NCI-H1105 treated with DMSO at 0.1 percent for 48 hours (cell line): ENCODE measurements around the gene NEURL1.
A peak's percentile ranks its signal among the peaks of the same experiment; 100 is the strongest.

ENCODE experiments used
- DNase-seq: peaks from one replicate; lab custom pipeline; 2025; lab: John Stamatoyannopoulos, UW

NEURL1 gene, protein sequence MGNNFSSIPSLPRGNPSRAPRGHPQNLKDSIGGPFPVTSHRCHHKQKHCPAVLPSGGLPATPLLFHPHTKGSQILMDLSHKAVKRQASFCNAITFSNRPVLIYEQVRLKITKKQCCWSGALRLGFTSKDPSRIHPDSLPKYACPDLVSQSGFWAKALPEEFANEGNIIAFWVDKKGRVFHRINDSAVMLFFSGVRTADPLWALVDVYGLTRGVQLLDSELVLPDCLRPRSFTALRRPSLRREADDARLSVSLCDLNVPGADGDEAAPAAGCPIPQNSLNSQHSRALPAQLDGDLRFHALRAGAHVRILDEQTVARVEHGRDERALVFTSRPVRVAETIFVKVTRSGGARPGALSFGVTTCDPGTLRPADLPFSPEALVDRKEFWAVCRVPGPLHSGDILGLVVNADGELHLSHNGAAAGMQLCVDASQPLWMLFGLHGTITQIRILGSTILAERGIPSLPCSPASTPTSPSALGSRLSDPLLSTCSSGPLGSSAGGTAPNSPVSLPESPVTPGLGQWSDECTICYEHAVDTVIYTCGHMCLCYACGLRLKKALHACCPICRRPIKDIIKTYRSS

DNA sequence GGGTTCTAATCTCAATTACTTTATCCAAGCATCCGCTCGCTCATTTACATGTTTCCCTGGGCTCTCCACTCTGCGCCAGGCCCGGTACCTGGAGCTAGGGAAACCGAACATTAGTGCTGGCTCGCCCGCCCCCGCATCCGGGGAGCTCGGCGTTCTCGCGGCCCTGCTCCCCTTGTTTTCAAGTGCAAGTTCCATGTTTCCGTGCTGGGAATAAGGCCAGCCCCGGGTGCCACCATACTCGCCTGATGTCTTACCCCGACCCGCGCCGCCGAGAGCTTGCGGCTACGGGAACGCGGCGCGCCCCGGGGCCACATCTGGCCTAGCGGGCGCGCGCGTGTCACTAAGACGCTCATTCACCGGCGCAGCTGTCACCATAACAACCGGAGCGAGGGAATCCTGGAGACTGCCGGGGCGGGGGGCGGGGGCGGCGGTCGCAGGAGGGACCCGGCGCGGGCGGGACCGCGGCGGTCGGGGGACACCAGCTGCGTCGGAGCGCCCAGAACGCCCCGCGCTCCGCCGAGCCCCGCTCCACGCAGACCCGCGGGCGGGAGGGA, at the start of gene NEURL1:
Gene NEURL1, plus strand, starts transcription at position 344 of the 554 bp plus-strand sequence. CDS start 683 bp downstream, outside the sequence.
- peak; percentile 39 for DNase-seq

DNA sequence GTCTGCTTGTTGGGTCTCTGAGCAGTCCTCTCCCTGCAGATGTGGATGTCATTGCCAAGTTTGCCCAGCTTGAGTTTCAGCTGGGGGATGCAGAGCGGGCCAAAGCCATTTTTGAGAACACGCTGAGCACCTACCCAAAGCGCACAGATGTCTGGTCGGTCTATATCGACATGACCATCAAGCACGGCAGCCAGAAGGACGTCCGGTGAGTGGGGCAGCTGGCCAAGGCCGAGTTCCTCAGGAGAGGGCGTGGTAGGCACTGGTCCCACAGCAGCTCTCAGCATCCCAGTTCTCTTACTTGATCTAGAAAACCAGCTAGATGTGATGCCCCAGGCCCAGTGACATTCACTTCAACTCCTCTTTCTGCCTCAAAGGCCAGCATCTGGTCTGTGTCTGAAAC, 49.0 kb upstream of the NEURL1 start:
- no peak for DNase-seq

DNA sequence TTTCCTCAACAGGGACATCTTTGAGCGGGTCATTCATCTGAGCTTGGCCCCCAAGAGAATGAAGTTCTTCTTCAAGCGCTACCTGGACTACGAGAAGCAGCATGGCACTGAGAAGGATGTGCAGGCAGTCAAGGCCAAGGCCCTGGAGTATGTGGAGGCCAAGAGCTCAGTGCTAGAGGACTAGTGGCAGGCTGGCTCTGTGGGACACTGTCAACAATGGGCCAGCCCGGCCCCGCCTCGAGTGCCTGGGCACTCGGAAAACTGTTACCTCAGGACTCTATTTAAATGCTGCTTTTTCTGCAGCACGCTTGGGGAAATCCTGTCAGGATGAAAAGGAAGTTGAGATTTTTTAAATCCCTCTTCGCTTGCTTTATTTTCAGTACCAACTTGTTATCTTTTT, 48.1 kb upstream of the NEURL1 start:
- no peak for DNase-seq

DNA sequence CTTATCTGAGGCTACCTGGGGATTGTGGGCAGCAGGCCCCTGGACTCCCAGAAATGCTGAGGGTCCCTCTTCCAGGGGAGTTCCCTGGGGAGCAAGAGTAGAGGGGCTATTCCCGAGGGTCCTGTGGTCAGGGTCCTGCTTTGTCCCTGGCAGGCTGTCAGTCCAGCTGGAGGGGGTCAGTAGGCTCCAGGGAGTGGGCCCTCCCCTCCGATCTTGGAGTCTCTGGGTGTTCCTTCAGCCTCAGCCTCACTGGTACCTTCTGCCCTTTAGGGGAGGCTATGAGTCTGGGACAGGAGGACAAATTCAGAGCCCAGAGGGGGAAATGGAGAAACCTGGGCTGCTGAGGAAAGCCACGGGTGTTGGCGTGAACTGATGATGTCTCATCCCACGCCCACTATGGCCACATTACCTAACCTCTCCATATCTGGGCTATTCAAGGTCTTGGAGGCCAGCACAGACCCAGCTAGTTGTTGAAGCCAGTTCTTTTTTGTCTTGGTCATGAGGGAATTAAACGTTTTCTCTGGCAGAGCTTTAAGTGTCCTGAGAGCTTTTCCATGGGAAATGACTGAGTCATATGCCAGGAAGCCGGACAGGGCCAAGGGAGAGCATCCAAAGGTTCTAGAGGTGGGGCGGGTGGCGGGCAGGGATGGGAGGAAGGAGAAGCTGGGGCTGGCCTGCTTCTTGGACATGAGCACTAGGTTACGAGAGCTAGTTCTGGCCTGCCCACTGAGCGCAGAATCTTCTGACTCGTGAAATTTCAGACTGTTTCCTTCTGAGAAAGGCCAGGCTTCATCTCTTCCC, 47.5 kb upstream of the NEURL1 start:
- no peak for DNase-seq

DNA sequence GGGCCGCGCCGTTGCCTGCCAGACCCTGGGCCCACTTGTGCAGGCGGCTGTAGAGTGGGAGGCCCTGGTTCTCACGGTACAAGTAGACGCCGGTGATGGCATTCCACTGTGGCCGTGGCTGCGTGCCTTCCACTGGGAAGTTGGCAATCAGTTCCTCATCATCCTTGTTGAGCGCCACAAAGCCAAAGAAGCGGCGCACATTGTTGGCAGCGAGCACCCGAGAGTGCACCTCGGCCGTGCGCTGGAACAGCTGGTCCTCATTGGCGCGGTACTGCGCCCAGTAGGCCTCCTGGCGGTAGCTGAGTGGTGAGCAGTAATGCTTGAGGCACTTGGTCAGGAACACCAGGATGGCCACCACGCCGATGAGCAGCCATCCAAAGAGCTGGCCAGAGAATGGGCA, 46.3 kb upstream of the NEURL1 start:
- DNase-seq = no peak

DNA sequence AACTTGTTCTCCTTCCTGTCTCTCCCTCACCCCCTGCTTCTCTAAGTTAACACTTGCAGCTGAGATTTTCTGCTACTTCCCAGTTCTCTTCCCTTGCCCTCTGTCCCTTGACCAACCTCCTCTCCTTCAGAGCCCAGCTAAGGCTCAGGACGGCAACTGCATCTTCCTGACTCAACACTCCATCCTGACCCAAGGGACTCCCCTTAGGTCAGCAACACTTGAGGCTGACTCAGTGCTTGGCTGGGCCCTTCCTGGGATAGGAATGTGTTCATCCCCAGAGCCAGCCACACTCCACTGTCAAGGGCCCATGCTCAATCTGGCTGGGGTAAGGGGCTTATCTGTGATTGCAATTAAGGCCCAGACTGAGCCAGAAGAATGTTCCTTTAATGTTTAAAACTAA, 44.8 kb upstream of the NEURL1 start:
- no peak for DNase-seq

DNA sequence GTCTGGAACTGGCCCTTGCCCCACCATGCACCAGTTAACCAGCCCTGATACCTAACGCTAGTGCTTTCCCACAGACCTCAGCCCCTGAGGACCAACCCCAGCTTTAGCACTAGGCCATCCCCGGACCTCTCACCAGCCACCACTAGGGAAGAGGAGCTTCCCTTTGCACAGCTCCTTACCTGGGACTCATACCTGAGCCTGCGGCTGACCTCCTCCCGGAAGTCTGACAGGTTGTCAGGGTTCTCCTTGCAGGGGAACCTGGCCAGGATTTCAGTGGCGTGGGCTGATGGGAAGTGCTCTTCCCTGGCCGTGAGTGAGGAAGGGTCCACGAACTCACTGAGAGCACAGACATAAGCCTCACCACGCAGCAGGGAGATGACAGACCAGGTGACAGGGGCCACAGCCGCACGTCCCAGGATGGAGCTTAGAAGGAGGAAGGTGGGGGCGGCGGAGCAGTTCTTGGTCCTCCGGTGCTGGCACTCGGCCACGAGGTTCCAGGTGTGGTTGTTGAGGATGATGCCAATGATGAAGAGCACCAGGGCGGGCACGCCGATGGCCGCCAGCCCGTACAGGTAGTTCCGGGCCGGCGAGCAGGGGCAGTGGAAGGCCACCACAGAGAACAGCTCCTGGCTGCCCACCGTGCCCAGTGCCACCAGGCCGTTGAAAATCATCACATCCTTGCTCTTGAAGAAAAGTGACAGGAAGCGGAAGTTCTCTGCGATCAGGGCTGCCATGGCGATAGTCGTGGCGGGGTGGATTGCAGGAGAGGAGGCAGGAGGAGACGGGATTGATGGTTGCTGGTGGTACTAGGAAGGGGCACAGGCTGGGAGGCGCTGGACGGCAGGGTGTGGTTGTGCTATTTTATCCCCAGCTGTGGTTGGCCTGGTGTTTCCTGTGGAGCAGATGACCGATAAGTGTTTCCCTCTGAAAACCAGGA, 44.0 kb upstream of the NEURL1 start:
- DNase-seq = no peak

DNA sequence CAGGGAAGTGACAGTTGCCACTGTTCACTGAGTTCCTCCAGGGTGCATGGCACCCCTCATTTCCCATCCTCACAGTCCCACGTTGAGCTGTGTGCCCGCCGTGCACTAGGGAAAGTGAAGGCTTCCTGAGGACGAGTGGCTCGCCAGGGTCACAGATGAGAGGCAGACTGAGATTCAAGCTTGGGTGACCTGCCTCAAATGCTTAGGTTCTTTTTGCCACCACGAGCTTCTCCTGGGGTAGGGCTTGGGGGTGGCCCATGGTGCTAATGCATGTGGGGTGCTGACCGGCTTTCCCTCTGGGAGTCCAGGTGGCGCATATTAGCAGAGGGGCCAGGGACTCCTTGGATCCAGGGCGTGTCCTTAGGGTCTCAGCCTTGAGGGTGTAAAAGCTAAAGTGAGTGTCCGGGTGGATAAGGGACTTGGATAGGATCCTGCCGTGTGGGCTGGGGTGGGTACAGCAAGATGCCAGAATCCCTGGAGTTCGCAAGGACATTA, 43.3 kb upstream of the NEURL1 start:
- no peak for DNase-seq

DNA sequence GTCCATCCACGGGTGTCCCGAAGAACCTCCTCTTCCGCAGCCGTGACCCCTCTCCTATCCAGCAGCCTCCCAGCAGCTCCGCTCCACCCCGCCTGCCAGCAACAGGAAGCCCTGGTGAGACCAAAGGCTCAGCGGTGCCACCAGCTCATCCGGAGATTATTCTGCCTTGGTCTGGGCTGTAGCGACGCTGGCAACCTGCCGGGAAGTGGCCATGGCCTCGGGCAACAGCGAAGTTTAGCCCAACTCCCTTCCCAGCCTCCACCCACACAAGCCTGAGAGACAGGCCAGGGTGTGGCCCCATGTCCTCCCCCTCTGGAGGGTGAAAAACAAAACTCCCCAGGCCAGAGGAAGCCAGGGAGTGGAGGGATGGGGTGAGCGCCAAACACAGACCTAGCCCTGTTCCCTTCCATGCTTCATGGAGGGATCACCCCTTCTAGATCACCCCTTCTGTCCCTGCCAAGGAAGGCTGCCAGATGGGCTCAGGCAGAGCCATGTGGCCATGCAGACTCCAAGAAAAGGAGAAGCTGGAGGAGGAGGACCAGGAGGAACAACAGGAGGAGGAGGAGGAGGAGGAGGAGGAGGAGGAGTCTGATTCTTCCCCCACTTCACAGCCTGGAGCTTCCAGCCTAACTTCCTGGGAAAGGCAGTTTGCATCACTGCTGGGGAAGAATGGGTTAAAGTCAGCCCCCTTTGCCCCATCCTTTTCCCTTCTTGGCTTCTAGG, 42.3 kb upstream of the NEURL1 start:
- no peak for DNase-seq

DNA sequence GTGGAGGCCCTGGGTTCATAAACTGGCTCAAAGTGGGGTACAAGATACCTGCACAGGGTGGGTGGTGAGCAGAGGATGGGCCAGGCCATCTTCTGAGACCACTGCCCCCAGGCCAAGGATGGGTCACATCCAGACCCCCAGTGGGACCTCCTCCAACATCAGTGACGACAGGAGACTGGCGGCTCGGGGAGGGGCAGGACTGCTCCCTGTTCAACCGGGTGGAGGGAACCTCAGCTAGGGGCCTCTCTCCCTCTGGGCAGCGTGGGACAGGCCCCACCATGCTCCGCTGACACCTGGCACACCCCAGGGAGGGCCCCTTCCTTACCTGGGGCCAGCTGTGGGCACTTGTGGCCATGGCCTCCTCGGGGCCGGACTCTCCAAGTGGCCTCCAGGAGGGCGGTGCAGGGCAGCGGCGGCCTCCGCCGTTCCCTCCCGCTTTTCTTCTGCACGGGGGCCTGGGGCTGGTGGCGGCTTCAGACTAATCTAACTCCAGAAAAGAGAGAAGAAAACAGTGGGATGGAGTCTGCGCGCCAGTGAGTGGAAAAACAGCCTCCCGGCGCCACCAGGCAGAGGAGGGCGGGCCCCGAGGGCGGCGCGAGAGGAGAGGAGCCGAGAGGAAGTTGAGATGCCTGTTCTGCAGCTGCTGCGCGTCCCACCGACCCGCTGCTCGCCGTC, 41.5 kb upstream of the NEURL1 start, which contains the start of gene CALHM2:
Gene CALHM2, minus strand, starts transcription at position 540 of the 675 bp plus-strand sequence. CDS start 2,429 bp downstream, outside the sequence.
- peak; percentile 46 for DNase-seq

DNA sequence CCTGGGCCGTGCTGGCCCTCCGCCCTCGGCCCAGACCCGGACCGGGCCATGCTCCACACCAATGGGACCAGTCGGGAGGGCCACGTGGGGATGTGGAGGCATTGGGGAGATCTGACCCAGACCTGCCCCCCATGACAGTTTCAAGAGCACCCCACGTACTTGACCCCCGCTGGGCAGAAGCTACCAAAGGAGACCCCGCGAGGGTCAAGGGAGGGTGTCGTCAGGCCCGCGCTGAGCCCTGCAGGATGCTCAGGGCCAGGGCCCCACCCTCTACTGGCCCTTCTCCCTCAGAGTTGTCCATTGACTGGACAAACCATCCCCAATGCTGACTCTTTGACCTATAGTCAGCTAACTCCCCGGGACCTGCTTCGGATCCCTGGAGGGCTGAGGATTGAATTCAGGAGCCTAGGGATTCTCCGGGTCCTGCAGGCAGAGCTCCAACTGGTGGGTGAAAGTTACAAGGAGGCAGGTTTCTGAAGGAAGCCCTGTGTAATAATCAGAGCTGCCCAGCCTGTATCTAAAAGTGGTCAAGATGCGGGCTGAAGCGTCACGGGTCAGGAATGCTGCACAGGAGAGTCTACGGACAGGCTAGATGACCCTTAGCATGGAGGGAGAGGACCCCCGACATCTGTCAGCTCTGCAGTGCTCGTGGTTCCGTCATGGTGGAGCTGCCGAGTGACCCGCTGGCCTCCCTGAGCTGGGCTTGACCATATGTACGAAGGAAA, 40.8 kb upstream of the NEURL1 start:
- DNase-seq = no peak

DNA sequence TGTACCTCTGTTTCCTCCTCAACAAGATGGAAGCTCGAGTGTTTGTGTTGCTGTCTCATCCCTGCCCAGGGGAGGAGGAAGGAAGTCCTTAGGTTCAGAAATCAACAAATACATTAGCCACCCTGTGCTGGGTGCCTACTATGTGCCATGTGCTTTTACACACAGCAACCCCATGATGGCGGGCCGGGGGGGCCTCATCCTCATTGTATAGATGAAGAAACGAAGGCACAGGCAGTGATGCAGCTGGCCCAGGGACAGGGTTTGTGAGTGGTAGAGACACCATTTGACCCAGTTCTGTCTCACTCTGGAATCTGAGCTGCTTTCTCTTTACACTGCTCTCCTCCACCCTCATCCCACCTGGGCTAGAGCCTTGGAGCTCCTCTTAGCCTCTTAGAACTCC, 39.5 kb upstream of the NEURL1 start:
- DNase-seq = no peak

DNA sequence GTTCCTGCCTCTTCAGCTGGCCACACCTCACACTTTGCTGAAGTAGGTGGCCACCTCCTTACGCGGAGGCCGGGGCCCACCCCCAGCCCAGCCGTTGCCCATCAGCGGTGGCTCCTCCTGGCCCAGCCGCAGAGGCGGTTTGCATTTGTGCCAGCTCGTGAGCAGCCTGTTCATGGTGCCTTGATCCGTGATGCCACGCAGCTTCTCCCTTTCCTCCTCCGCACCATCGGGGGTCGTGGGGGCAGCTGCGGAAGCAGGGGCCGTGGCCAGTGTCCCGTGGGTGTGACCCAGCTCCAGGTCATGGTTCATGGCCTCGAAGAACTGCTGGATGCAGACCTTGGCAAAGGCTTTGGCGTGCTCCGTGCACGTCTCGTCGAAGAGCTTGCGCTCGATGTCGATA, 38.3 kb upstream of the NEURL1 start:
- no peak for DNase-seq

DNA sequence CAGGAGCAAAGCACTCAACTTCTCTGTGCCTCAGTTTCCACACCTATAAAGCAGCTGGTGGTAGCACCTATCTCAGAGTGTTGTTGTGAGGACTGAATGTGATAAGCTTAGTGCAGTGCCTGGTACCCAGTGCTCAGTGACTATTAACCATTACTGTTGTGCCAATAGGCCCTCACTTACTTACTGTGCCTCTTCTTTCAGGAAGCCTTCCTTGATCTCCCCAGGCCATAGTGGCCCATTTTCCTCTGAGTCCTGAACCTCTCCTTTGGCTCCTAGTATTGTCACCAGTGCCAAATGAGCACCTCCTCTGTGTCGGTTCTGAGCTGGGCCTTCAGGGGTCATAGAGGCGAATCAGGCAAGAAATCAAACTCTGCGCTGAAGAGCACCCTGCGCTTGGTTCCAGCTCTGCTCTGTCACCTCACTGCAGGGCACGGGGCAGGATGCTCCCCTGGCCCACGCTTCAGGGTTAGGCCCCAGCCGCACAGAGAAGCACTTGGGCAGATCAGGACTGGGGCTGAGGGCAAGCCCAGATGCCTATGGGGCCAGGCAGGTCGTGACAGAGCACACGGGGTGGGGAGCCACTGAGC, 37.3 kb upstream of the NEURL1 start:
- DNase-seq = no peak

DNA sequence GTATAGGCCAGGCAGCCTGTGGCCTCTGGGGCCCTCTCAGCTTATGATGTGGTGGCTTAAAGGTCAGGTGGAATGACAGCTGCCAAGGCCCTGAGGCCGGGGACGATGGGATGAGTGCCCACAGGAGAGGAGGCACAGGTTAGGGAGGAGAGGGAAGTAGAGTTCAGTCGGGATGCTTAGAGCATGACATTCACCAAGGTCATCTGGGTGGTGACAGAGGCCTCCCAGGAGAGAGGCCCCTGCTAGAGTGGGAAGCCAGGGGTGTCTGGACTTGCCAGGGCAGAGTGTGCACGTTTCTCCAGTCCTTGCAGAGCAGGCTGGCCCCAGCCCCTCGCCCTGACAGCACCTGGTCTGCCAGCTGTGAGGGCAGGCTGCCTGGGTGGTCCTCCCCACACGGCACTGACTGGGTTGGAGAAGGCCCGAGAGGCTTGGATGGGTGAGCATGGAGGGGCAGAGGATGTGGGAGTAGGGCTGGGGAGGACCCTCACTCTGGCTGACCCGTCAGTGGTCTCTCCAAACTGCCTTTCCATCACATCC, 36.3 kb upstream of the NEURL1 start:
- no peak for DNase-seq

DNA sequence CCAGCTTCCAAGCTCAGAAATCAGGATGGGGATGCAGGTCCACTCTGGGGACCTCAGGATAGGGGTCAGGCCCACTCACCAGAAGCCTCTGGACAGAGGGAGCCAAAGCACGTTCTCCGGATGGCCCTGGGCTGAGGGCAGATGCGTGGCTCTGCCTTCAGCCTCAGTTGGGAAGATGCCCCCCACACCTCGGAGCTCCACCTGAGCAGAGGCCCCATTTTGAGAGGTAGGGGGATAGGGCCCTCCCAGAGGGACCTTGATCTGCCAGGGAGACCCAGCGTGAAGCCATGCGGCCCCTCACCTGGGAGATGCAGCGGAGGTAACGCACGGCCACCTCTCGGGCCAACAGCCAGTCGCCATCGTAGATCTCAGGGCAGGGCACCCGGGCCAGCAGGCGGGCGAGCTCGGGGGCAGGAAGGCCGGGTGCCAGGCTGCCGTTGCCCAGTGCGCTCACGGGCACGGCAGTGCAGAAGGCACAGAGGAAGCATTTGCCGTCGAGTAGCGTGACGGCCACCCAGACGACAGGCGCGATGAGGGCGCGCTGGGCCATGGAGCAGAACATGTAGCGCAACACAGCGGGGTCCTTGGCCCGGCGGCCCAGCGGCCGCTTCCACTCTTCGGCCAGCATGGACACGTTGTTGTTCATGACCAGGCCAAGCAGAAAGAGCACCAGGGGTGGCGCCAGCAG, 35.5 kb upstream of the NEURL1 start:
- no peak for DNase-seq

DNA sequence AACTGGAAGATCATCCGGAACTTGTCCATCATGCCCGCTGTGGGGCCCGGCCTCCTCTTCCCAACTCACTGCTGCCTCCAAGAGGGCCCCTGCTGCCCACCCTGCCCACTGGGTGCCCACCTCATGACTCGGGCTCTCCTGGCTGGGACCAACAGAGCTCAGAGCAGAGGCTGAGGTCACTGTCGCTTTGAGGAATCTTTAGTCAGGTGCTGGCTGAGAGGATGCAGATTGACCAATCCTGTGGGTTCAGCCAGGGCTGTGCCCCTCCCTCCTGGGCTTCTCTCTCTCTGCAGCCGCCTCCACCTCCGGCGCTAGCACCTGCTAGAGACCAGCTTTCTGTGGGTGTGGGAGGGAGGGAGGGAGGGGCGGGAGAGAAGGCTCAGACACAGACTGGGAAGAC, 34.8 kb upstream of the NEURL1 start, which contains the start of gene CALHM1:
Gene CALHM1, minus strand, starts transcription at position 181 of the 400 bp plus-strand sequence. Its CDS starts 149 bp downstream, at position 32.
- peak; percentile 11 for DNase-seq

DNA sequence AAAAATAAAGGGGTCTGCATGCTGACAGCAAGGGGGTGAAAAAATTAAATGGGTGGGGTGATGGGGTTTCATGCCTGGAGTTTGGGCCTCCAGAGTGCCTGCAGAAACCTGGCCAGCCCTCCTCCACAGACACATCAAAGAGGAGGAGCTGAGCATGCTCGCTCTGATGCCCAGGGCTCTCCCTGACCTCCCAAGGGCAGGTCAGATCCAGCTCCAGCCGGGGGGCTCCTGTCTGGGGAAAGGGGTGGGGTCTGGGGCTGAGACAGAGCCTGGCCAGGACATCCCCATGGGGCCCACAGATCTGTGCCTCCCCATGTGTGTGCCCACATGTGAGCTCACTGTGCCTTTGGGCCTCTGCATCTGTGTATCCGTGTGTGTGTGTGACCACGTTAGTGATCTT, 33.9 kb upstream of the NEURL1 start:
- no peak for DNase-seq
